Common myeloid progenitor, CD34-positive (primary cell): Measurements from ENCODE around the gene SCML1.

Experiments used
- CTCF ChIA-PET: fragments of 350-600 bp; sonication (Branson Sonifier 250); formaldehyde crosslinking; loops from one replicate; lab custom pipeline; 2021; ENCODE audit warnings: antibody characterized with exemption; lab: Charles Lee
- POLR2A ChIA-PET: fragments of 350-600 bp; sonication (Branson Sonifier 250); formaldehyde crosslinking; loops from one replicate; lab custom pipeline; 2021; ENCODE audit warnings: antibody characterized with exemption; lab: Charles Lee
- DNase-seq, 3 donors: peaks; one replicate each; pipeline versions ENCODE4 v3.0.0 to v3.0.0-alpha.2; 2013
- H3K27ac ChIP-seq, 2 experiments: 1 replicate in 1 of 2; 2 replicates in 1 of 2; pipeline ENCODE4 v1.7.0; 2013; ENCODE audit warnings: inconsistent platforms in 2 of 2, low read length in 2 of 2, mild to moderate bottlenecking in 2 of 2, low read depth in 1 of 2, moderate library complexity in 1 of 2; ENCODE audit not compliant: severe bottlenecking in 2 of 2, insufficient read depth in 1 of 2, poor library complexity in 1 of 2
- H3K27me3 ChIP-seq, 5 experiments: replicated peaks in 2 of 5; 1 replicate in 3 of 5; 2 replicates in 2 of 5; pipeline versions ENCODE4 v1.6.1 to v1.7.0; 2013; ENCODE audit warnings: low read length in 4 of 5, mild to moderate bottlenecking in 2 of 5, moderate library complexity in 2 of 5, inconsistent platforms in 1 of 5; ENCODE audit not compliant: insufficient read depth in 5 of 5, control insufficient read depth in 4 of 5
- H3K36me3 ChIP-seq, 4 experiments: 1 replicate in 2 of 4; 2 replicates in 2 of 4; pipeline versions ENCODE4 v1.6.1 to v1.7.0; 2013; ENCODE audit warnings: low read length in 3 of 4, control low read depth in 1 of 4, mild to moderate bottlenecking in 1 of 4; ENCODE audit not compliant: control insufficient read depth in 4 of 4, insufficient read depth in 4 of 4
- H3K4me1 ChIP-seq, 4 experiments: 1 replicate in 3 of 4; 2 replicates in 1 of 4; pipeline versions ENCODE4 v1.6.1 to v1.7.1; 2013; ENCODE audit warnings: low read length in 3 of 4, mild to moderate bottlenecking in 3 of 4, control low read depth in 1 of 4, inconsistent platforms in 1 of 4, moderate library complexity in 1 of 4; ENCODE audit not compliant: control insufficient read depth in 4 of 4, insufficient read depth in 4 of 4; ENCODE audit errors: control extremely low read depth in 1 of 4
- H3K4me3 ChIP-seq, 7 experiments: 1 replicate in 4 of 7; 2 replicates in 3 of 7; pipeline versions ENCODE4 v1.5.1 to v1.7.0; 2013; ENCODE audit warnings: mild to moderate bottlenecking in 7 of 7, low read length in 6 of 7, moderate library complexity in 6 of 7, inconsistent platforms in 2 of 7, low read depth in 2 of 7, control low read depth in 1 of 7; ENCODE audit not compliant: insufficient read depth in 4 of 7, control insufficient read depth in 1 of 7; ENCODE audit errors: extremely low read depth in 1 of 7
- H3K9me3 ChIP-seq, 5 experiments: 1 replicate in 4 of 5; 2 replicates in 1 of 5; pipeline versions ENCODE4 v1.6.1 to v1.7.1; 2013; ENCODE audit warnings: low read length in 4 of 5, mild to moderate bottlenecking in 2 of 5, inconsistent platforms in 1 of 5, low read depth in 1 of 5, moderate library complexity in 1 of 5; ENCODE audit not compliant: control insufficient read depth in 4 of 5, insufficient read depth in 2 of 5; ENCODE audit errors: control extremely low read depth in 1 of 5
- WGBS: methylation state at CpG from one replicate; pipeline ENCODE4 v1.1.5; 2013; ENCODE audit not compliant: insufficient coverage; 5-methylcytosine and 5-hydroxymethylcytosine counted together

Gene SCML1

GRCh38 chrX:17719711-17720110 is 17.6 kb upstream of the SCML1 start:
- POLR2A ChIA-PET = no interaction called here
- 83% methylated on average over 3 of the region's 6 CpGs for WGBS
- no peak overlapping the region for H3K27ac ChIP-seq
- CTCF ChIA-PET = interaction anchor here (0.6 kb wide), 1 partner anchor 42 kb away, joined by 3 read pairs; no protein-coding TSS in a partner anchor
- no peaks in the 10 kb centered on the region for H3K9me3 ChIP-seq
- peaks cover 0 to 3% (median 0%) of the 10 kb centered on the region in 5 experiments for H3K27me3 ChIP-seq
- DNase-seq = no peak
- H3K4me3 ChIP-seq = no peak overlapping the region
- no peaks in the 10 kb centered on the region for H3K36me3 ChIP-seq
- no peaks in the 10 kb centered on the region for H3K4me1 ChIP-seq

GRCh38 chrX:17721715-17722114 is 15.6 kb upstream of the SCML1 start:
- Histone ChIP-seq H3K27ac (no peak overlapping the region), H3K27me3 (peaks cover 0 to 14% (median 0%) of the 10 kb centered on the region in 5 experiments), H3K4me1 (no peaks in the 10 kb centered on the region), H3K9me3 (peaks cover 0 to 3% (median 0%) of the 10 kb centered on the region in 5 experiments), H3K36me3 (no peaks in the 10 kb centered on the region), H3K4me3 (no peak overlapping the region)
- CTCF ChIA-PET = no interaction called here
- POLR2A ChIA-PET = no interaction called here
- no peak for DNase-seq
- 58% methylated on average over 4 of the region's 4 CpGs for whole genome bisulfite sequencing

DNA sequence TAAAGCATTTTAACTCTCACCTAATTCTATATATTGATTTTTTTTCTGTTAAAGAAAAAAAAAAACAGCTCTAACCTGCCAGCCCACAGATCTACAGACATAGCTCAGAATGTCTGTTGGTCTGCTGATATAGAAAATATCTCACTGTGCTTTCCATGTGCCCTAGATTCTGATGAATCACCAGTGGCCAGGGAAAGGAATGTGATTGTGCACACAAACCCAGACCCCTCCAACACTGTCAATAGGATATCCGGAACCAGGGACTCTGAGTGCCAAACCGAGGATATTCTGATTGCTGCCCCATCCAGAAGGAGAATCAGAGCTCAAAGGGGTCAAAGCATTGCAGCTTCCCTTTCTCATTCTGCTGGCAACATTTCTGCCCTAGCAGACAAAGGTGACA is 12.1 kb upstream of the SCML1 start:
- Histone ChIP-seq H3K36me3 (no peaks in the 10 kb centered on the region), H3K9me3 (peaks cover 0 to 3% (median 0%) of the 10 kb centered on the region in 5 experiments), H3K4me1 (no peaks in the 10 kb centered on the region), H3K4me3 (no peak overlapping the region), H3K27ac (no peak overlapping the region), H3K27me3 (peaks cover 0 to 16% (median 0%) of the 10 kb centered on the region in 5 experiments)
- DNase-seq = no peak
- ChIA-PET CTCF (no interaction called here), POLR2A (no interaction called here)
- WGBS = 85% methylated on average over 2 of the region's 2 CpGs

GRCh38 chrX:17732138-17732783 is 5.0 kb upstream of the SCML1 start:
- Histone ChIP-seq H3K9me3 (no peaks in the 10 kb centered on the region), H3K27me3 (peaks cover 0 to 6% (median 0%) of the 10 kb centered on the region in 5 experiments), H3K4me1 (peaks cover 0 to 4% (median 2%) of the 10 kb centered on the region in 4 experiments), H3K27ac (no peak overlapping the region), H3K4me3 (no peak overlapping the region), H3K36me3 (no peaks in the 10 kb centered on the region)
- POLR2A ChIA-PET = no interaction called here
- CTCF ChIA-PET = no interaction called here
- DNase-seq = no peak
- WGBS = 87% methylated on average over 9 of the region's 16 CpGs

GRCh38 chrX:17735406-17735805 is 1.9 kb upstream of the SCML1 start:
- DNase-seq = no peak
- Histone ChIP-seq H3K36me3 (no peaks in the 10 kb centered on the region), H3K27ac (no peak overlapping the region), H3K27me3 (peaks cover 0 to 20% (median under 1%) of the 10 kb centered on the region in 5 experiments), H3K4me3 (no peak overlapping the region), H3K4me1 (peaks cover 3 to 20% (median 9%) of the 10 kb centered on the region in 4 experiments), H3K9me3 (peaks cover 0 to 3% (median 0%) of the 10 kb centered on the region in 5 experiments)
- ChIA-PET CTCF (no interaction called here), POLR2A (no interaction called here)
- WGBS = 43% methylated on average over 1 of the region's 5 CpGs

GRCh38 chrX:17736478-17736855 is 826 bp upstream of the SCML1 start:
- 85% methylated on average over 3 of the region's 5 CpGs for WGBS
- Histone ChIP-seq H3K4me3 (peak overlapping the region; percentile 26 to 78 (median 54)), H3K36me3 (no peaks in the 10 kb centered on the region), H3K4me1 (peaks cover 3 to 20% (median 9%) of the 10 kb centered on the region in 4 experiments), H3K27me3 (peaks cover 0 to 26% (median 5%) of the 10 kb centered on the region in 5 experiments), H3K27ac (no peak overlapping the region), H3K9me3 (peaks cover 0 to 3% (median 0%) of the 10 kb centered on the region in 5 experiments)
- ChIA-PET CTCF (no interaction called here), POLR2A (interaction anchor here (0.8 kb wide), 1 partner anchor 7 kb away, joined by 3 read pairs; no protein-coding TSS in a partner anchor)
- DNase-seq = no peak

- DNase-seq = peak; percentile 12 to 72 (median 60)
- CTCF ChIA-PET = interaction anchor here (1.5 kb wide), 1 partner anchor 61 kb away, joined by 3 read pairs; no protein-coding TSS in a partner anchor
- H3K27ac ChIP-seq = no peak overlapping the region
- H3K9me3 ChIP-seq = peaks cover 0 to 3% (median 0%) of the 10 kb centered on the region in 5 experiments
- no peaks in the 10 kb centered on the region for H3K36me3 ChIP-seq
- WGBS = 45% methylated on average over 15 of the region's 15 CpGs
- H3K4me3 ChIP-seq = peak overlapping the region in 6 of 7 experiments; percentile 40 to 74 (median 68)
- peaks cover 0 to 23% (median 7%) of the 10 kb centered on the region in 5 experiments for H3K27me3 ChIP-seq
- H3K4me1 ChIP-seq = peaks cover 3 to 20% (median 9%) of the 10 kb centered on the region in 4 experiments
- POLR2A ChIA-PET = no interaction called here
These were observed 355 bp downstream of the SCML1 start for GRCh38 chrX:17737710-17737985.
